PC-9 (cell line): ENCODE data around the gene RABL2A.

Experiments
- CTCF ChIP-seq: fragments of 200-600 bp; sonication (generic); conservative IDR thresholded peaks from 2 replicates; pipeline ENCODE4 v1.6.1; 2017; ENCODE audit warnings: mixed run types, antibody characterized with exemption, mild to moderate bottlenecking, moderate library complexity
- EZH2 ChIP-seq: fragments of 200-600 bp; sonication (generic); IDR thresholded peaks from 2 replicates; pipeline ENCODE4 v1.8.0; 2017; ENCODE audit warnings: antibody characterized with exemption, low read depth

- no peak for TF ChIP-seq CTCF
- TF ChIP-seq EZH2: no peak
Measured at GRCh38 chr2:113675875-113676274, 48.8 kb downstream of the RABL2A start.
